ENCODE measurements around the gene ANAPC13. TPM values are rescaled to one million over a fixed set of nuclear protein-coding genes. Genes with fewer than 3 reads are reported as not detected.
A peak's percentile ranks its signal among the peaks of the same experiment; 100 is the strongest.

Gene ANAPC13
- polyA plus RNA-seq, 4 donors = 118 to 155 (median 147) TPM

- no peak for DNase-seq (ENCODE audit: low read depth in 4 of 4, low spot score in 3 of 4)
Measured at GRCh38 chr3:134457376-134458074, 28.3 kb downstream of the ANAPC13 start.

DNA sequence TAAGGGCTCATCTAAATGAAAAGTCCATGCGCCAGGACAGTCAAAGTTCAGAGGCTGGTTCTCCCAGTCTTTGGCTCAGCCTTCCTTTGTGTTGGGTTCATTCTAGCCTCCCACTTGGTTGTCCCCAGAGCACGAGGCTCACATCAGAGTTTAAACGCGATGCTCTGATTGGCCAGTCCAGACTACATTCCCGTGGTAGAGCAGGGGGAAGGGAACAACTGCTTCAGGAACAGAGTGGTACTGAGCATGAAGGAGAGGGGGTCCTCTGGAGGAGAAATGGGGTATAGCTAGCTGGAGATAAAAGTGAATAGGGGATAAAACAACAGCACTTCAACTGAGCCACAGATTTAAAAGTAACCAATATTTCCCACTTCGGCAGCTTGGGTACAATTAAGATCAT lies 32.2 kb downstream of the ANAPC13 start:
- no peak for DNase-seq (ENCODE audit: low read depth in 4 of 4, low spot score in 3 of 4)

DNA sequence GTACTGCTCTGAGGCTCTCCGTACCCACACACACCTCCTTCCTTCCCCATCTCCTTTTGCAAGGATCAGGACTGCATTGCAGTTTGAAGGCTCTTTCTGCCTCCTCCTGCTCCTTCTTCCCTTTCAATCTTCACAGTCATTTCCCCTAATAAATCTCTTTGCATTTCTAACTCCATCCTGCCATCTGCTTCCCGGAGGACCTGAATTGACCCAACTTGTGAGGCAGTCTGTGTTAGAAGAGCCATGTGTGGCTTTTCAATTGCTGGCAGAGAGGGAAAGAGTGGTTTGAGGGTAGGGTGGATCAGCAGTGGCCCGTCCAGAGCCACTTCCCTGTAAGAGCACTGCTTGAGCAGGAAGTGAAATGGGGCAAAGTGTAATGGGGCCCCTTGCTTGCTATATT lies 35.8 kb downstream of the ANAPC13 start:
- DNase-seq (ENCODE audit: low read depth in 4 of 4, low spot score in 3 of 4) = no peak

GRCh38 chr3:134449277-134449676 lies 36.5 kb downstream of the ANAPC13 start:
- no peak for DNase-seq (ENCODE audit: low read depth in 4 of 4, low spot score in 3 of 4)

- DNase-seq (ENCODE audit: low read depth in 4 of 4, low spot score in 3 of 4) = no peak
Measured at GRCh38 chr3:134448664-134449063, 37.1 kb downstream of the ANAPC13 start.

GRCh38 chr3:134447351-134447750 lies 38.4 kb downstream of the ANAPC13 start:
- DNase-seq (ENCODE audit: low read depth in 4 of 4, low spot score in 3 of 4) = no peak

GRCh38 chr3:134446800-134447199 lies 39.0 kb downstream of the ANAPC13 start:
- DNase-seq (ENCODE audit: low read depth in 4 of 4, low spot score in 3 of 4) = no peak

- DNase-seq (ENCODE audit: low read depth in 4 of 4, low spot score in 3 of 4) = peak in 3 of 4 donors; percentile 47 to 70 (median 63)
Measured at GRCh38 chr3:134445636-134446035, 40.1 kb downstream of the ANAPC13 start.

DNA sequence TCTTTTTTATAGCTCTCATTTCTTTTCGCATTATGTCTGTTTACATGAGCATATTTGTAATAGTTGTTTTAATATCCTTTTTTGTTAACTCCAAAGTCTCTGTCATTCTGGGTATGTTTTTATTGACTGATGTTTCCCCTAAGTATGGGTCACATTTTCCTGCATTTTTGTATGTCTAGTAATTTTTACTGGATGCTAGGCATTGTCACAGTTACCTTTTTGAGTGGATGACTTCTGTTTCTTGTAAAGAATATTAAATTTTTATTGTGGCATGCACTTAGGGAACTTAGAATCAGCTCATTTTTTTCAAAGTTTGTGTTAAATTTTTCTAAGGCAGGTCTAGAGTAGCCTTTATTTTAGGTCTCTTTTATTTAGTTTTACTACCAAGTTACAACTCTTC lies 40.7 kb downstream of the ANAPC13 start:
- no peak for DNase-seq (ENCODE audit: low read depth in 4 of 4, low spot score in 3 of 4)

DNA sequence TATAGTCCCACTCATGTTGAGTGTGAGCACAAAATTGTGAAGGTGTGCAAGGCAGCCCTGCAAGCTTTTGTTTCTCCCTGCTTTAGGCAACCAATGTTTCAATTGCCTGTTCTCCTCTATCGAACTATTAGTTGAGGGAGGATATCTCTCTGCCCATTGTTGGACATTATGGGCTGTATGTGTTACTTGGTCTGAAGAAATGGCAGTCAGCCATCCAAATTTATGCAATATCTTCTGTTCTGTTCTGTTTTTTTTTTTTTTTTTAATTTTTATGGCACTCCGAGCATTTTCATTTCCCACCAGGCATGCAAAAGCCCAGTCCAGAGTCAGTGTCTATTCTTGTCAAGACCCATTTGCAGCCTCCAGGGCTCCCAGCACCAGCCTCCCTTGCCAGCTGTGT lies 44.0 kb downstream of the ANAPC13 start:
- no peak for DNase-seq (ENCODE audit: low read depth in 4 of 4, low spot score in 3 of 4)

DNA sequence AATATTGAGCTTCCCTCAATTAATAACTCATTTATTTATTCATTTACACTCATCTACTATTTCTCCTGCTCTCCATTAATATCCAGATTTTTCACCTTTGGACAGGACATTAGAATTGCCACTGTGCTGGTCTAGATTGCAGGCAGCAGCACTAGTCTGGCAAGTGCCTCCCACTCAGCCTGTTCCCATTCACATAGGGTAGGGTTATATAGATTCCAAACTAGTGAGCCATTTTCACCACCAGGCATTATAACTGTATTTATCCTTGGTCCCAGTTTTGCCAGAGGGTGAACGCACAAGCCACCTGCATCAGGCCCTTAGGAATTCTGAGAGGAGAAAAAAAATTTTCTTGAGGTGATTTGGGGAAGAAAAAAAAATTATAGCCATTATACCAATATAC lies 44.5 kb downstream of the ANAPC13 start:
- no peak for DNase-seq (ENCODE audit: low read depth in 4 of 4, low spot score in 3 of 4)

- no peak for DNase-seq (ENCODE audit: low read depth in 4 of 4, low spot score in 3 of 4)
Measured at GRCh38 chr3:134437211-134437752, 48.5 kb downstream of the ANAPC13 start.

DNA sequence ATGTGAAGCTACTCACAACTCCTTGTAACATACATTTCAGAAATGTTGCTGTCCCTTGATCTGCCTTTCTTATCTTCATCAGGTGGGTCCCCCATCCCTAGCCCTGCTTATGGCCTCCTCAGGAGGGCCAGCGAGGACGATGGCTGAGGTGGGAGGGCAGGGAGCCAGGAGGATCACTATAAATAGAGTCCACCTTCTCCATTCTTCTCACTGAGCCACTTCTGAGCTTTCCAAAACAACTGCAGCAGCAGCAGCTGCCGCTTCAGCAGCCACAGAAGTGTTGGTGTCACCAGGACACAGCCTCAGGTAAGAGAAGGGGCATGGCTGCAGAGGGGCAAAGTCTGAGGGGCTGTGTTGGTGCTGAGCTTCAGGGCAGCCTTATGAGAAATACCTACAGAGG lies 53.5 kb downstream of the ANAPC13 start:
- DNase-seq (ENCODE audit: low read depth in 4 of 4, low spot score in 3 of 4) = no peak

- DNase-seq (ENCODE audit: low read depth in 4 of 4, low spot score in 3 of 4) = no peak
Measured at GRCh38 chr3:134430950-134431445, 54.8 kb downstream of the ANAPC13 start.

DNA sequence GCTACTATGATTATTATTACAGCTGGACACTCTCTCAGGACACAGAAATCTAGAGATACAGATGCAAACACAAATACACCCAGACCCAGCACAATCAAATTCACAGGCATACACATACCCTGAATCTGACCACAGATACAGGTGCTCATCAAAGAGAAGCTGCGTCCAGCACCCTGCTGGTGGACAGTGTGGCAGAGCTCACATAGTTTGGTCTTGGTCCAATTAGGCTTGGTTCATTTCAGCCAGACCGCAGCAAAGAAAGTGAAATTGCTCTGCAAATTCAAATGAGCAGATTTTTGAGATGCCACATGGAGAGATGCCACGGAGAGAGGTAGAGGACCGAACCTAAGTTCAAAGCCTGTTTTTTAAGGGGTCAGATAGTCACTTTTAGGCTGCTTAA lies 55.6 kb downstream of the ANAPC13 start:
- DNase-seq (ENCODE audit: low read depth in 4 of 4, low spot score in 3 of 4) = no peak

DNA sequence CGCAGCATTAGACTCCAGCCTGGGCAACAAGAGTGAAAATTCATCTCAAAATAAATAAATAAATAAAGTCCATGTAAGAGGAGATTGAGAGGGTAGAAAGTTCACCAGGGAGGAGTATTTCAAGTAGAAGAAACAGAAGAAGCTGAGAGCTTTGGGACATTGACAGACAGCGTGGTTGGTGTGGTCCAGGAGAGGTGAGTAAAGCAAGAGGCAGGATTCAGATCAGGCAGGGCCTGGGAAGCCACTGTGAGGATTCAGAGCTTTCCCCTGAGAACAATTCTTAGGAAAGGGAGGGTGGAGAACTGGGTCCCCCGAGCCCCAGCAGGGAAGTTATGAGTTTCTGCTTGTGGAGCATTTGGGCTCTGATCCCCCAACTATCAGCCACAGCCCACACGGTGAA lies 57.4 kb downstream of the ANAPC13 start:
- DNase-seq (ENCODE audit: low read depth in 4 of 4, low spot score in 3 of 4) = no peak

Other genes with a start within 250 kb of the ANAPC13 start
- 100 to 1,000 TPM in 2 of 4 donors, 10 to 100 TPM in 2; 82.2 to 104 (median 99.2) TPM for gene RYK, start 235.1 kb downstream of the ANAPC13 start, polyA plus RNA-seq (ENCODE audit: insufficient read length in 4 of 4)
- gene AMOTL2, start 111.5 kb downstream of the ANAPC13 start, polyA plus RNA-seq (ENCODE audit: insufficient read length in 4 of 4) = 10 to 100 TPM; 81.9 to 98.2 (median 93.6) TPM
- 10 to 100 TPM; 30.3 to 37.7 (median 37.2) TPM for gene CEP63, start 72 bp upstream of the ANAPC13 start, polyA plus RNA-seq (ENCODE audit: insufficient read length in 4 of 4)
- gene KY, start 165.0 kb upstream of the ANAPC13 start, polyA plus RNA-seq (ENCODE audit: insufficient read length in 4 of 4) = 1 to 10 TPM in 3 of 4 donors, under 1 TPM in 1; 0.74 to 1.8 (median 1.5) TPM